Smooth muscle cell (in vitro differentiated cells): ENCODE data around the gene MAD1L1. TPM values are rescaled to one million over a fixed set of nuclear protein-coding genes. Genes with fewer than 3 reads are reported as not detected.

Source experiments
- DNase-seq: peaks from one replicate; lab custom pipeline; 2025; ENCODE audit not compliant: unreplicated experiment; lab: John Stamatoyannopoulos, UW
- H2AFZ ChIP-seq: fragments of 200-600 bp; sonication (generic); 2 replicates; pipeline ENCODE4 v1.6.0; 2016; ENCODE audit warnings: antibody characterized with exemption, low read depth, mild to moderate bottlenecking
- H3F3A ChIP-seq: fragments of 200-600 bp; sonication (generic); 2 replicates; pipeline ENCODE4 v1.6.0; 2017; ENCODE audit warnings: antibody characterized with exemption, low read depth
- H3K27ac ChIP-seq: fragments of 200-600 bp; sonication (generic); 2 replicates; pipeline ENCODE4 v1.5.1; 2016; ENCODE audit warnings: low read depth, mild to moderate bottlenecking
- H3K27me3 ChIP-seq: fragments of 200-600 bp; sonication (generic); 2 replicates; pipeline ENCODE4 v1.6.1; 2016; ENCODE audit warnings: low read depth, mild to moderate bottlenecking
- H3K36me3 ChIP-seq: fragments of 200-600 bp; sonication (generic); 2 replicates; pipeline ENCODE4 v1.5.1; 2016; ENCODE audit warnings: low read depth
- H3K4me1 ChIP-seq: fragments of 200-600 bp; sonication (generic); 2 replicates; pipeline ENCODE4 v1.5.1; 2016; ENCODE audit warnings: low read depth
- H3K4me2 ChIP-seq: fragments of 200-600 bp; sonication (generic); 2 replicates; pipeline ENCODE4 v1.6.0; 2016; ENCODE audit warnings: mild to moderate bottlenecking
- H3K4me3 ChIP-seq: fragments of 200-600 bp; sonication (generic); 2 replicates; pipeline ENCODE4 v1.5.1; 2016; ENCODE audit warnings: mild to moderate bottlenecking
- H3K79me2 ChIP-seq: fragments of 200-600 bp; sonication (generic); 2 replicates; pipeline ENCODE4 v1.6.0; 2016; ENCODE audit warnings: low read depth, mild to moderate bottlenecking
- H3K9ac ChIP-seq: fragments of 200-600 bp; sonication (generic); 2 replicates; pipeline ENCODE4 v1.6.0; 2016; ENCODE audit warnings: low read depth
- H3K9me3 ChIP-seq: fragments of 200-600 bp; sonication (generic); replicated peaks from 2 replicates; pipeline ENCODE4 v1.5.1; 2016; ENCODE audit warnings: low read depth
- H4K20me1 ChIP-seq: fragments of 200-600 bp; sonication (generic); 2 replicates; pipeline ENCODE4 v1.6.0; 2016; ENCODE audit warnings: low read depth
- WGBS: methylation state at CpG from one replicate; pipeline ENCODE4 v1.1.7; 2016; ENCODE audit warnings: low lambda C conversion rate; 5-methylcytosine and 5-hydroxymethylcytosine counted together
- polyA plus RNA-seq: library from polyadenylated mRNA; unstranded; fragments of >200 nt; fragmentation: Nextera tagmentation; extraction: Ambion mirVana; gene quantifications from 2 replicates; pipeline ENCODE4 v1.2.1, GENCODE V29; 2016
- total RNA-seq: library from RNA; depleted of rRNA; stranded (reverse); fragments of >200 nt; gene quantifications from 2 replicates; pipeline ENCODE4 v1.2.3, GENCODE V29; 2014
- TF ChIP-seq, protein P1 (sequence below): fragments of 200-600 bp; sonication (generic); IDR thresholded peaks from 2 replicates; pipeline ENCODE4 v1.5.1; 2017; ENCODE audit warnings: borderline replicate concordance, mild to moderate bottlenecking, antibody characterized with exemption; ENCODE audit not compliant: insufficient read depth, poor library complexity, severe bottlenecking

Gene MAD1L1
- total and polyA plus RNA-seq, 2 experiments from 2014 or later = 33.4 to 60.7 TPM

DNA sequence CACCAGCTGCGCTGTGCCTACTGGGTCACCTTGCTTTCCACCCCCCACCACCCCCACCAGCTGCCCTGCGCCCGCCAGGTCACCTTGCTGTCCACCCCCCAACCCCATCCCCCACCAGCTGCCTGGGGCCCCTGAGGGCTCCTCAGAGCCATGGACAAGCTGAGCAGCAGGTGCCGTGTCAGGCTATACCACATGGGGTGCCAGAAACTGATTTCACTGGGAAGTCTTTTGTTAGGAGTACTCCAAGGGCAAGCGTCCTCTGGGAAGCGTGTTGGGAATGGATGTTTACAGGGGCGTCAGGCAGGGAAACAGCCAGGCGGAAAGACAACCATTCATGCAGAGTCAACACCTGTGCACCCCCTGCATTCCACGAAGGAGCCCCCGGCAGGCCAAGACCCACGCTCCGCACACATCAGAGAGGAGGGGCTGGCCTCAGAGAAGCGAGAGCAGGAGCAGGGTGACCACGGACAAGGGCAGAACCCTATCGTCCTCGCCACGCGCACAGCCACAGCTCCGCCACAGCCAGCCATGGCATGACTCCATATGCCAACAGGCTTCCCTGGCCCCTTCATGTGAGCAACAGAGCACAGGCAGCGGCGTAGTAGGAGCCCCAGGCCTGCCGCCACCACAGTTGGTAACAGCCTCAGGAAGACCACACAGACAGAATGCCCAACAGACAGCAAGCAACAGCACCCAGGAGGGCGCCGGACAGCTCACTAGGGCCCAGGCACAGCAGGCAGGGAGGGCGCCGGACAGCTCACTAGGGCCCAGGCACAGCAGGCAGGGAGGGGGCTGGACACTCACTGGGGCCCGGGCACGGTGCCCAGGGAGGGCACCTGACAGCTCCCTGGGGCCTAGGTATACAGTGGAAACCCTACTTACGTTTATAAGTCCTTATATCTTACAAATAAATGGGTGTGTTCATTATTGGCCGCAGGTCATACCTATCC, 180.8 kb downstream of the MAD1L1 start:
- Histone ChIP-seq H2AFZ (no peak overlapping the region), H3F3A (no peaks in the 10 kb centered on the region), H3K36me3 (no peaks in the 10 kb centered on the region), H3K4me2 (no peak overlapping the region), H3K4me3 (no peak overlapping the region), H4K20me1 (peaks cover 43% of the 10 kb centered on the region), H3K4me1 (no peaks in the 10 kb centered on the region), H3K9me3 (no peaks in the 10 kb centered on the region), H3K27ac (no peak overlapping the region), H3K27me3 (no peaks in the 10 kb centered on the region), H3K9ac (no peak overlapping the region), H3K79me2 (no peaks in the 10 kb centered on the region)
- 97% methylated on average over 27 of the region's 30 CpGs for WGBS
- no peak for DNase-seq
- TF ChIP-seq, protein P1, sequence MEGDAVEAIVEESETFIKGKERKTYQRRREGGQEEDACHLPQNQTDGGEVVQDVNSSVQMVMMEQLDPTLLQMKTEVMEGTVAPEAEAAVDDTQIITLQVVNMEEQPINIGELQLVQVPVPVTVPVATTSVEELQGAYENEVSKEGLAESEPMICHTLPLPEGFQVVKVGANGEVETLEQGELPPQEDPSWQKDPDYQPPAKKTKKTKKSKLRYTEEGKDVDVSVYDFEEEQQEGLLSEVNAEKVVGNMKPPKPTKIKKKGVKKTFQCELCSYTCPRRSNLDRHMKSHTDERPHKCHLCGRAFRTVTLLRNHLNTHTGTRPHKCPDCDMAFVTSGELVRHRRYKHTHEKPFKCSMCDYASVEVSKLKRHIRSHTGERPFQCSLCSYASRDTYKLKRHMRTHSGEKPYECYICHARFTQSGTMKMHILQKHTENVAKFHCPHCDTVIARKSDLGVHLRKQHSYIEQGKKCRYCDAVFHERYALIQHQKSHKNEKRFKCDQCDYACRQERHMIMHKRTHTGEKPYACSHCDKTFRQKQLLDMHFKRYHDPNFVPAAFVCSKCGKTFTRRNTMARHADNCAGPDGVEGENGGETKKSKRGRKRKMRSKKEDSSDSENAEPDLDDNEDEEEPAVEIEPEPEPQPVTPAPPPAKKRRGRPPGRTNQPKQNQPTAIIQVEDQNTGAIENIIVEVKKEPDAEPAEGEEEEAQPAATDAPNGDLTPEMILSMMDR = no peak

DNA sequence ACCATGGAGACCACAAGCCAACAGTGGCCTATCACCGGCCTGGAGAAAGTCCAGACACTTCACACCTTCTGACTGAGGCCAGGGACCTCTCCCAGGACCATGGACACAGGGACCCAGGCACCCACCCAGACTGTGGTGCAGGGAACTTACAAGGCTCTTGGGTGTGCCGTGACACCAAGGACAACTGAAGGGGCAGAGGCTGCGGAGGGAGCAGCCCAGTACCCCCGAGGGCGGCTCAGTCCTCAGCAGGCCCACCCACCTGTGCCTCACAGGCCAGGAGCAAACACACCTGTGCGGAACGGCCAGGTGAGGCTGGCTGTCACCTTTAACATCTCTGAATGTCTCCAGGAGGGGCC, 182.3 kb downstream of the MAD1L1 start:
- no peaks in the 10 kb centered on the region for H3F3A ChIP-seq
- no peak for DNase-seq
- H3K79me2 ChIP-seq = no peaks in the 10 kb centered on the region
- H3K4me1 ChIP-seq = no peaks in the 10 kb centered on the region
- TF ChIP-seq, protein P1 = no peak
- H2AFZ ChIP-seq = no peak overlapping the region
- H3K4me3 ChIP-seq = no peak overlapping the region
- 88% methylated on average over 6 of the region's 7 CpGs for WGBS
- no peaks in the 10 kb centered on the region for H3K36me3 ChIP-seq
- no peak overlapping the region for H3K27ac ChIP-seq
- H3K27me3 ChIP-seq = no peaks in the 10 kb centered on the region
- H4K20me1 ChIP-seq = peaks cover 43% of the 10 kb centered on the region
- H3K9ac ChIP-seq = no peak overlapping the region
- H3K4me2 ChIP-seq = no peak overlapping the region
- H3K9me3 ChIP-seq = no peaks in the 10 kb centered on the region

DNA sequence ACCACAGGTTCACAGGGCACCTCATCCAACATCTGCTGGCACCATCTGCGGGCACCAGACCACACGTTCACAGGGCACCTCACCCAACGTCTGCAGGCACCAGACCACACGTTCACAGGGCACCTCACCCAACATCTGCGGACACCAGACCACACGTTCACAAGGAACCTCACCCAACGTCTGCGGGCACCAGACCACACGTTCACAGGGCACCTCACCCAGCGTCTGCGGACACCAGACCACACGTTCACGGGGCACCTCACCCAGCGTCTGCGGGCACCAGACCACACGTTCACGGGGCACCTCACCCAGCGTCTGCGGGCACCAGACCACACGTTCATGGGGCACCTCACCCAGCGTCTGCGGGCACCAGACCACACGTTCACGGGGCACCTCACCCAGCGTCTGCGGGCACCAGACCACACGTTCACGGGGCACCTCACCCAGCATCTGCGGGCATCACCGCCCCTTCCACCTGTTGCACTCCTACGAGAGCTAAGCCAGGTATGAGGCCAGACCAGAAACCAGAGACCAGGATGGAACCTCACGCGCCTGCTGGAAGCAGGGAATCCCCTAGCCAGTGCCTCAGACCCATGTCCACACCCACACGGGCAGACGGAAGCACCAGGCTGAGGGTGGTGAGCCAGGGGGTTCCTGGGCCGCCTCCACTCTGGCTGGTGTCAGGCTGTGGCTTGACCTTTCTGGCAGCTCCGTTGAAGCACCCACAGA, 182.8 kb downstream of the MAD1L1 start:
- Histone ChIP-seq H3K9ac (no peak overlapping the region), H3K9me3 (no peaks in the 10 kb centered on the region), H3K4me2 (no peak overlapping the region), H3K27me3 (no peaks in the 10 kb centered on the region), H2AFZ (no peak overlapping the region), H3K4me3 (no peak overlapping the region), H3F3A (no peaks in the 10 kb centered on the region), H3K79me2 (no peaks in the 10 kb centered on the region), H3K36me3 (no peaks in the 10 kb centered on the region), H3K27ac (no peak overlapping the region), H3K4me1 (no peaks in the 10 kb centered on the region), H4K20me1 (peaks cover 43% of the 10 kb centered on the region)
- TF ChIP-seq, protein P1 = no peak
- DNase-seq = no peak
- WGBS = 90% methylated on average over 33 of the region's 37 CpGs
